Fibroblast of skin of right biceps (primary cell): ENCODE results near the gene LRRK1.
A peak's percentile ranks its signal among the peaks of the same experiment; 100 is the strongest.

Experiments
- DNase-seq: peaks from one replicate; pipeline ENCODE4 v3.0.0-alpha.2; 2013

Gene LRRK1

DNA sequence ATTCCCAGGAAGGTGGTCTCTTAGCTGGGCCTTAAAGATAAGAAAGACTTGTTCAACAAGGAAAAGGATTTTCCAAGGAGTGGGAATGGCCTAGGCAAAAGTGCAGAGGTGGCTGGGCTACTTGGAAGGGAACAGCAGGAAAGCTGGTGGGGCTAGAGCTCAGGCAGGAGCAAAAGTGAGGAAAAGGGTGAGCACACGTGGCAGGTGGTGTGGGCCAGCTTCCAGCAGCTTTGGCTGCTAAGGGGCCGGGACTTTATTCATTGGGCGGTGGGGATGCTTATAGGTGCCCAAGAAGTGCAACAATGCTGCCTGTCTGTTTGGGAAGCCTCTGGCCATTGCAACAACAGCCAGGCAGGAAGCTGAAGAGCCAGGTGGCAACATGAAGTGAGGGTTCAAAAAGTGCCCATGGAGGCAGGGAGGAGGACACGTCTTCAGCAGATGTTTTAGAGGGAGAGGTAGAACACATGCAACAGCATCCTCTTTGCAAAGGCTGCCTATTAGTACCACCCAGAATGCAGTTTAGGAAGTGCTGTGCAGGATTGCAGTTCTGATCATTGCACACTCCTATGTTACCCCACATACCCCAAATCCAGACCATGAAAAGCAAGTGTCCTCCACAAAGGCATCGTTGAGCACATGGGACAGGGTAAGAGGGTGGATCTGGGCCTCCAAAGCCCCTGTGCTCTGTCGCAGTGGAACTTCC, 25.7 kb upstream of the LRRK1 start:
- DNase-seq: no peak

DNA sequence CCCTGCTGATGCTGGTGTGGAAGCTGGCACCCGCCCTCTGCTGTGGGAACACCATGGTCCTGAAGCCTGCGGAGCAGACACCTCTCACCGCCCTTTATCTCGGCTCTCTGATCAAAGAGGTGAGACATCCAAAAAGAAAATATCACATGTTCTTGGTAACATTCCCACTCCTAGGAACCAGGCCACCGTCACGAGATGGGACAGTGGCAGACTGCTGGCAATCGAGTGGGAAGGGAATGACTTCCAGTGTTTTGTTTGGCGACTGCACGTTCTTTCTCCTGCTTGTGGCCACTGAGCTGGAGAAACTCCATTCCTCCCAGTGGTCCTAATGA, 25.2 kb upstream of the LRRK1 start:
- DNase-seq: no peak

DNA sequence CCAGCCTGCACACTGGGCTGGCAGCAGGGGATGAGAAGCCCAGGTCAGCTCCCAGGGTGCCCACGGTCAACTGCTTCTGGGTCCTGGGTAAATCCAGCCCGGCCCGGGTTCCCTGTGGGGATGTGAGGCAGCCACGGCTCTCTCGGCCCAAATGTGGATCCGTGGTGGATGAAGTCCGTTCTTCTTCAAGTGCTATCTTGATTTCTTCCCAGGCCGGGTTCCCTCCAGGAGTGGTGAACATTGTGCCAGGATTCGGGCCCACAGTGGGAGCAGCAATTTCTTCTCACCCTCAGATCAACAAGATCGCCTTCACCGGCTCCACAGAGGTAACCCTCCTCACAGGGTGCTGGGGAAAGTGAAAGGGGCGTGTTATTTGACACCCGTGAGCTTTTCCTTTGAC, 23.4 kb upstream of the LRRK1 start:
- DNase-seq: no peak

DNA sequence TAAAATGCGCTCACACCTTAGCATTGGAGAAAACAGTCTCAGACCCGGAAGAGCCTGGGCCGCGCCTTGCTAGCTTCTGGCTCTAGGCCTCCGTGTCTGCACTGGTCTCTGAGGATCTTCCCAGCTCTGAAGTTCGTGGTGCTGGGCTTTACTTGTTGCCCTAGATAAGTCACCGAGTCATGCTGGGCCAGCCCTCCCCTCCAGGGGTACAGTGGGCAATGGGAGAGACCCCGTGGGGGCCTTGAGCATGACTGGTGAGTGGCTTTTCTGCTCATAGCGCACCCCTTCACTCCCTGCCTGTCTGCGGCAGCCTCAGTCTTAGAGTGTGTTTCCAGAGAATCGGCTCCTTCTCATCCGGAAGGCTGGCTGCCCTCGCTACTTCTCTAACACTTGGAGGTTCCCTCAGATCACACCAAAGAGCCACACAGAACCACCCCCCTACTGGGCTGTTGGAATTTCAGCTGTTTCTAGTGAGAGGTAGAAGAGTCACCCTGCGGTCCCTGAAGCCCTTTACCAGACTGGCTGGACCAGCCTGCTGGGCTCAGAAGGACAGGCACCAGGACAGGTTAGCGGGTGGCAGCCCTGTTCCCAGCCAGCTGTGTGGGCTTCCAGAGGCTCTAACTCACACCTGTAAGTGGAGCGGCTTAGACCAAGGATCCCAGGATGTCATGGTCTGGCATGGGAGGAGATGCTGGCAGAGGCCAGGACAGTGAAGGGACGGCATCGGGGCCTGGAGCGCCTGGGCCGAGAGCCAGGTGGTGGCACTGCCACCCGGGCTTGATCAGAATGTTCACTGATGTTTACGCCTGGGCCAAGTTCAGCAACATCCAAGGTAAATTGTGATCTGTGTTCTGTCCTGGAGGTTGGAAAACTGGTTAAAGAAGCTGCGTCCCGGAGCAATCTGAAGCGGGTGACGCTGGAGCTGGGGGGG, 21.7 kb upstream of the LRRK1 start:
- no peak for DNase-seq

DNA sequence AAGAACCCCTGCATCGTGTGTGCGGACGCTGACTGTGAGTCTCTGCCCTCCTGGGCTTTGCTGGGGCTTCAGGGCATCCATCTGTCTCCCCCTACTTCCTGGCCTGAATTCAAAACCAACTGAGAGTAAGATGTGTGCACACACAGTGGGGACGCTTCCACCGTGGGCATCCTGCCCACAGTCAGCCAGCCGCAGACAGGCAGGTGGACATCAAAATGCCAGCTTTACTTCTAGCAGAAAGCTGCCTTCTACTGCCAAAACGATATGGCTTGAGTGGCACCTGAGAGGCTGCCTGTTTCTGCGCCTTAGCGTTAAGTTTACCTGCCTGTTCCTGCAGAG, 21.0 kb upstream of the LRRK1 start:
- DNase-seq: no peak

DNA sequence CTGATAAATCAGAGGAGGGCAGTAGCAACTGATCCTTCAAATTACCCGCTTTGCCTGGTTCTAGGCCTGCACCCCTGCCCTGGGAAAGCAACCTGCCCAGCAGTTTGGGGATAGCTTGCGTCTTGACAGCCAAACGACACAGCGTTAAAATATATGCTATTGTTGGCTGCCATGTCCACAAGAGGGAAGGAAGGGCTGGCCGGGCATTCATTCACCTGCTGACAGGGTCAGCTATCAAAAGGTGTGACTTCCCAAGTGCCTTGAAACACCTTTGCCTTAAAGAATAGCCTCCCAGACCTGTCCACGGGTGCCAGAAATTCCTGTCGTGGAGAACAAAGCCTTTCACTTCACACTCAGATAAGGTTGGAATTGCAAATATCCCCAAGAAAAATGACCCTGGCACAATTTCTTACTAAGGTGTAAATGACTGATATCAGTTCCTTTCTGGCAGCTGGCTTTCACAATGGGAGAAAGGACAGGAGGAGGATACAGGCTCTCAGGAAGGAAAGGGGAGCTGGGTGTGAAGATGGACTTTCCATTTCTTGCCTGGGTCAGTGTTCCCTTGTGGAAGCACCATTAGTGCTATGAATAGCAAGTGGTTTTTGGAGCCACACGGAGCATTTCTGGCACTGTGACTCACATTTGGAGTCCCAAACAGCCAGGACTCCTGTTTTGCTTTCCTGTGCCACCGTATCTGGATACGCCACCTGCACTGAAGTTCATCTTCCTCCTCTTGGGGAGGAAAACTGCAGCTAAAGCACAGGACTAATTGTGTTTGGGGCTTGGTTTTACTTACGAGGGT, 20.3 kb upstream of the LRRK1 start:
- DNase-seq: no peak

DNA sequence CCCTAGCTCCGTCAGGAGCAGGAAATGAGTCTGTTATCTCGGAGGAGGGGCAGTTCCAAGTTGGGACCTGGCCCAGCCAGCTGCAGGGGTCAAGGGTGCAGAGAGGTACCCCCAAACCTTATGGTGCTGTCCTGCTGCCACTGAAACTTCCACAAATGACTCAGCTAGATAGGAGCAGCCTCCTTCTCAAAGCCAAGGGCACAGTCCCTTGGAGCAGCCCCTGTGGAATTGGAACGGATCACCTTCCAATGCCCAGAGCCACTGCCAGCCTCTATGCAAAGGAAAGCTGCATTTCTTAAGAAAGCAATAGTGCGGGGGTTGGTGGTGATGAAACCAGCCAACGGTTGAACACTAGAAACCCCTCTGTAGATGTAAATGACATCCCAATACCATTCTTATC, 19.6 kb upstream of the LRRK1 start:
- DNase-seq: no peak

DNA sequence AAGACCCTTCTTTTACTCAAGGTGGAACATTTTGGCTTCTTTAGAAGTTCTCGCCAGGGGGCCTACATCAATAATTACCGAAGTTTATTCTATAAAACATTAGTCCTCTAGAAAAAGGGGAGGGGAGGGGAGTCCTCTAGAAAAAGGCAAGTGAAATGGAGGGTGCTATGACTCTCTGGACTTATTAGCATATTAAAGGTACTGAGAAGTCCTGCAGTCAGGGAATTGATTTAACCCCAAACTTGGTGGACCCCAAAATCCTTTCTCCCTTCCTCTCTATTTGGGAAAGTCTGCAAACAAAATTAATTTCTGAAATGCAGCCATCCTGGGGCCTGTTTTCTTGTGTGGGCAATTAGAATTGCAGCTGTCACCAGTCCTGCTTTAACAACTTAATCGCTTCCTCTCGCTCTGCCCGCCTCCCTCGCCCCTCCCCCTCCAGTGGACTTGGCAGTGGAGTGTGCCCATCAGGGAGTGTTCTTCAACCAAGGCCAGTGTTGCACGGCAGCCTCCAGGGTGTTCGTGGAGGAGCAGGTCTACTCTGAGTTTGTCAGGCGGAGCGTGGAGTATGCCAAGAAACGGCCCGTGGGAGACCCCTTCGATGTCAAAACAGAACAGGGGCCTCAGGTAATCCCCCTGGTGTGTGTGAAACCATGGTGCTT, 18.9 kb upstream of the LRRK1 start:
- DNase-seq: no peak

DNA sequence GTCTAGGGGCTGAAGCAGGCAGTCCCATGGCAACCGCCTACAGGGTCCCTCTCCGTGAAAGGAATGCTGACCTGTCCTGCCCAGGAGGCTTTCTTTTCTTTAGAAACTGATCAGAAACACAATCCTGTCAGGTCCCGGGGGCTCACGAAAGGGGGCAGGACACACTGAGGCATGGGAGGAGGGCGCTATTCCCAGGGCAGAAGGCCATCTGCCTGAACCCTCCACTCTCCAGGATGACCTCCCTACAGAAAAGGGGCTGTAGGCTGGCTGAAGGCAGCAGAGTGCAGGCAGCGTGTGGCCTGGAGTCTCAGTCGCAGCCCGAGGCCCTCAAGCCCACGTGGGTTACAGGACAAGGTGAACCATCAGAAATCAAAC, 18.4 kb upstream of the LRRK1 start:
- no peak for DNase-seq

DNA sequence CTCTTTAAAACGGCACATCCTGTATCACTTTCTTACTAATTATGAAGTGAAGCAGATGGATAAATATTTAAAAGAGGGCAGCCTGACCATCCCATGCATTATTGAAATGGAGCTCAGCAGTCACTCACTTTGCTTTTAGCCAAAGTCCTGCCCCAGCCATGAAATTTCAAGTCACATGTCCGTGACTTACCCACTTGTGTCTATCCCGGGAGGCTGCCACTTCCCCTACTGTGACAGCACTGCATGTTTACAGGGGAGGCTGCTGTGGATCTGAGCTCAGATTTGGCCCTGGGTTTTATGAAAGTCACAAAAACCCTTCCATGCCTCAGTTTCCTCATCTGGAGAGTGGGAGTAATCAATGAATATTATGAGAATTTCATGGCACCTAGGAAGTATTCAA, 17.9 kb upstream of the LRRK1 start:
- DNase-seq: no peak

DNA sequence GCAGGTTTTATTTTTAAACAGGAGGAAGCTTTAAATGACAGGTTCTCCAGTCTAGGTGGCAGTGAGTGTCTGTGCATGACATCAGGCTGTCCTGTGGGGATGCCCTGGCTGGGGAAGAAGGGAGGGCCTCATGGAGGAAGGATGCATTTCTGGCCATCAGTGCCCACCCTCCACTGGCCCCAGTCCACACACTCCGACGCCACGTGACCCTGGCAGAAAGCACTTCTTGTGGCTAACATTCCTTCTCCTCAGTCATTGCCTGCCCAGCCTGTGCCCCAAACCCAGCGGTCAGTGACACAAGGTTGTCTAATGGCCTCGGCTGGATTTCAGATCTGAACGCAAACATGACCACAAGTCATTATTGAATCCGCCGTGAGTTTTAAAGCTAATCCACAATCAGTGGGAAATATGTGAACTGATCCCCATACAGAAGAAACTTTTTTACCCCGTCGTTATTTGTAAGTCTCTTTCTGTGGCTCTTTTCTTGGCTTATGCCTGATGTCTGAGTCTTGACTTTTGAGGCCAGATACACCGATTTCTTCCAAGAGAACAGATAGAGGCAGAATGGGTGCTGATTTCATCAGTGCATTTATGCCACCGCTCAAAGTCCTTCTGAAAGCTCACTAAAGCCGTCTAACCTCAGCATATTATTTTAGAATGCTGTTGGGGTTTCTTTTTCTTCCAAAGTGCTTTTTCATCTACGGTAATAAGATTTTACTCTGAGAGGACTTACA, 17.3 kb upstream of the LRRK1 start:
- DNase-seq: no peak

DNA sequence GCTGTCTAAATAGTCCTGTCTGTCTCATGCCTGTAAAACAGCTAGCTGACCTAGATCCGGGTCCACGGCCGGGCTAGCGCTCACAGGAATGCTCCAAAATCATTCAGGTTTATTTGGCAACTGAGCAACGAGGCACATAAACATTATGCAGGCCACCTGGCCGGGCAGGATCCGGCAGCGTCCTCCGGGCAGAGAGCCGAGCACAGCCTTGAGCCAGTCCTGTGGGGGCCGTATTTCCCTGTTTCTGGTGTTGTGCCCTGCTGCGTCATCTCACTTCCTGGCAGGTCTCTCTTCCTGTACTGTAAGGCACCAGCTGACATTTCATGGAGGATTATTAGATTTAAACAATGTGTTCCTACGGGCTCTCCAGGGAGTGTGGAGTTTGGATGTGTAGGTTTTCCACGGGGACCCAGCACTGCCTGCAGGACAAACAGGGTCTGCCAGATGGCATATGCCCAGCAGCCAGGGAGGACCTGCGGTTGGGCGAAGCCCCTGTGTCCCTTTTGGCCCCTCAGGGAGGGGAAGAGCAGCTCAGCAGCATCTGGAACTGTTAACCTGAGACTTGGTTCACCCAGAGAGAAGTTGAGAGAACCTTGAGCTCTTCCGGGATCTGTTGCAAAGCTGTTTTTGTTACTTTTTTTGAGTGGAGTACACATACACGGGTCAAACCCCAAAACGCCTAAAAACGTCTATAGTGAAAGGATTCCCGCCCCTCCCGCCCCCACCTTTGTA, 16.6 kb upstream of the LRRK1 start:
- DNase-seq: peak; percentile 81

DNA sequence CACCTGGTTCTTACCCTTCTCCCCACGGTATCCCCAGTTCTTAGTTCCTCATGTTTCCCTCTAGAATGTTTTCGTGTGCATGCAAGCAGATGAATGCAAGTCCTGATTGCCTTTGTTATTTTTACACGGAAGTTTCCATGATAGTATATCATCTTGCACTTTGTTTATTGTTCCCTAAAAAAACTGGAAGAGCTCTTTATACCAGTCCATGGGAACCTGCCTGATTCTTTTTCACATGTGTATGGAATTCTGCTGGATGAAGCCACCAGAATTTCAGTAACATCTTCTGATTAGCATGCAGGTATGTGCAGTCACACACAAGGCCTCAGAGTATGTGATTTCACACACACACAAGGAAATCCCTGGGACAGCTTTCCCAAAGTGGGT, 16.0 kb upstream of the LRRK1 start:
- no peak for DNase-seq

DNA sequence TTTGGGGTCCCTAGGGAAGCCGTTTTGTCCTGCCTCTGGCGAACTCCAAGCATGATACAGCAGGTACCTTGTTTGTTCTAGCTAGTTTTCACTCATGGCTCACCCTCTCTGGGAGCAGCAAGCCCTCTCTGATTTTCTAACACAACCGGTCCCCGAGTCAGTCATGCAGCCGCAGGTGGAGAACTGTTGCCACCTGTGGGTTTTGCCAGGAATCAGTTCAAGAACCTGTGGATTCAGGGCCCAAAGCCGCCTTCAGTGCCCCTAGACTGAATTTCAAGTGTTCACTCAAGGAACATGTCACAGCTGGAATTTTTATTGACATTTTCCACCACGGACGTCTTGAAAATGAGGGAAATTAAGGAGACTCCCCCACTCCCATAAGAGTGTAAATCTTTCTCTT, 13.3 kb upstream of the LRRK1 start:
- no peak for DNase-seq

DNA sequence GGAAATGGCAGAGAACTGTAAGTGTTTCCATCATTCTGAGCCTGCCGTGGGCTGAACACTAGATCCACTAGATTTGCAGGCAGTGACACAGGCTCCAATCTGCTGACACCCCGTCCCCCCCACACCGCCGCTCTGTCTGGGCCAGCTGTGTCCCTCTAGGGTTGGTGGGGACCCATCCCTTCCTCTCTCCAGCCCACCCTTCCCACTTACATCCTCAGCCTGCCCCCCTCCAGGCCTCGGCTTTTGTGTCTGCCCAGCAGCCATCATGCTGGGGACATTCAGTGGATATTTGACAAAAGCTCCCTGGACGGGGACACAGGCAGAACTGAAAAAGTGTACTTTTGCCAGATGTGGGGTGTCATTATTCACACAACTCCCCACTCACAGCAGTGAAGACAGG, 10.7 kb upstream of the LRRK1 start:
- DNase-seq: no peak

DNA sequence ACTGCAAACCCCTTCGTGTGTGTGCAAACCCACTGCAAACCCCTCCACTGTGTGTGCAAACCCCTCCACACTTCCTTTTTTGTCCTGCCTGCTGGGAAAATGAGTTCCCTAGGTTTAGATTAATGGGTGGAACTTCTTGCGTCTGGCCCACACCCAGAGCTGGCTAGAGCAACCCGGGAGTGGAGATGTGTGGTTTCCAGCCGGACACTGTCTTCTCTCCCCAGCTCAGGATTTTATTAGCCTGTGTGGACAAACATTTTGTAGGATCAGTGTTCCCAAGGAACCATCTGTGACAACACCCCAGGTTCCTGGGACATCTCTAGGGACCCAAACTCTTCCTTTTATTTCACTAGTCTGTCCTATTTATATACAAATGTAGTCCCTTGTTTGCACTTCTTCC, 9.6 kb upstream of the LRRK1 start:
- no peak for DNase-seq

DNA sequence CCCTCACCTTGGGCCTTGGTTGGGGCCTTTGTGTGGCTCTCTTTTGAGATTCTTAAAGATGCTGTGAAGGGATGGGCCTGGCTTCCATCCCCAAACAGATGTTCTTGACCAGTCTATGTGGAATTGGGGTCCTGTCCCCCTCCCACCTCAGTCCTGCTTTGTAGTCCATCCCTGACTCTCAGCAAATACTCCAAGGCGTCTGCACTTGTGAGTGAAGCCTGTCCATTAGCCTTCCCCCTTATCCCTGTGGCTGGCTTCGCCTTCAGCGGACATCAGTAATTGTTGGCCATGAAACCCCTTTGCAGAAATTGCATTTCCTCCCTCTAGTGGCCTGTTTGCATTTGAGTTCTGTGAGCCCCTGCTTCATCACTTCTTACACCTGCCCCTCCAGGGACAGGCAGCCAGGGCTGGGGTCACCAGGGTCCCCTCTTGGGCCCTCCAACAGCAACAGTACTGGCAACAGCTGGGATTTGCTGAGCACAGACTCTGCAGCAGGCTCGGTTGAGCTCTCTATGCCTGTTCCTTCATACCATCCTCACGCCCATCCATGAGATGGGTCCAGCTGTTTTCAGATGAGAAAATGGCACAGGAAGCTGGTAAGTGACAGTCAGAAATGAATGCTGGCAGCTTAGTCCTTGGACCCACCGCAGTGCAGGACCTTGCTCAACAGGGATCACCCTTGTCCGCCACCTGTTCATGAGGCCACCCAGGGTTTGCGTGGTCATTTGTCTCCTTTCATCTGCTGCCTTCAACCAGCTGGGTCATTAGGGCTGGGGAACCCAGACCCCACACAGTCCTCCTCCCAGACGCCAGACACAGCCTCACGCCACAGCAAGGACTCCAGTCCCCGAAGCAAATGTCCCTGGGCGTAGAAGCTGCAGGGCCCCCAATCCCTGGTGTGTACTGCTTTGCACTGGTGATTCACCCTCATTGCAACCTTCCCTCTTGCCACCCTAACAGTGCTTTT, 8.9 kb upstream of the LRRK1 start:
- DNase-seq: no peak

DNA sequence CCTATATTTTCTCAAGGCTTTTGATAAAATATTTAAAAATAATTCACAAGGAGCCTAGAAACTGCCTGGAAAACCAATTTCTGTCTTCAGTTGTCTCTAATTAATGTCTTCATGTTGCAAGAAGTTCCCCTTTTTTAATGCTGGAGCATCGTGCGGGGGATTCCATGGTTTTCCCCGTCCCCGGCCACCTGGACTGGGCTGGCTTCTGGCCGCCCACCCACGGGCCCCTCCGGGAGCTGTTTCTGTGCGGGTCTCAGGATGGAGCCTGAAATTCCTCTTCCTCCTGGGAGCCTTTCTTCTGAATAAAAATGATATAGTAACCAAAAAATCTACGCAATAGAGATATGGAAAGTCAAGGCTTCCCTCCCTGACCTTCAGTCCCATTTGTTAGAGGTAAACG, 8.1 kb upstream of the LRRK1 start:
- DNase-seq: no peak

DNA sequence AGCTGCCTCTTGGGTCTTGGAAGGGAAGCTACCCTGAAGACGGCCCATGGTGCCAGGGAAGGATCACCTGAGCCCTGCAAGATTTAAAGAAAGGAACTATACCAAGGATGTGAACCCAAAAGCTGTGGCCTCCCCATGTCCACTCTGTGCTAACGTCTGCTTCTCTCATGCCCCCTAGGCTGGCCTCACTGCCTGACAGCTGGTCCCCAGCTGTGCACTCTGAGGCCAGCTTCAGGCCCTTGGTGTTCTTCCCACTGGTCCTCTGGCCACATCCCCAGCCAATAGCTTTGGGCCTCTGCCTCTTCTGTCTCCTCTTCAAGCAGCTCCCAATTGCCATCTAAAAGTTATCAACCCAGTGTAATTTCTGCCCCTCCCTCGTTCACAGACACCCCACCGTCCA, 5.2 kb upstream of the LRRK1 start:
- DNase-seq: no peak

DNA sequence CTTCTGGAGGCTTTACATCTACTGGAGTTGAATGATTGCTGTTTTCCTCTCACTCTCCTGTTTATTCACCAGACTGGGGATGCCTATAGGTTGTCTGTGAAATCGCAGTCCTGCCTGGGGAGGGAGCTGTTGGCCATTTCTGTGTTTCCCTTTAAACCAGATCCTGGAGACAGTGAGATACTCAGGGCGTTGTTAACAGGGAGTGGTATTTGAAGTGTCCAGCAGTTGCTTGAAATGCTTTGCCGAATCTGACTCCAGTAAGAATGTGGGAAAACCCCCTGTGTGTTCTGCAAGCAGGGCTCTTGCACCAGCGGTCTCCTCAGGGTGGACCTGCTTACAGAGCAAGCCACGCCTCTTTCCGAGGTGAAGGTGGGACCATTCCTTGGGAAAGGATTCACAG, 4.3 kb upstream of the LRRK1 start:
- DNase-seq: no peak
